ENCODE results near the gene PTCH1.

GRCh38 chr9:95431286-95431685 lies 85.5 kb downstream of the PTCH1 start:
- TF ChIP-seq, protein P1, sequence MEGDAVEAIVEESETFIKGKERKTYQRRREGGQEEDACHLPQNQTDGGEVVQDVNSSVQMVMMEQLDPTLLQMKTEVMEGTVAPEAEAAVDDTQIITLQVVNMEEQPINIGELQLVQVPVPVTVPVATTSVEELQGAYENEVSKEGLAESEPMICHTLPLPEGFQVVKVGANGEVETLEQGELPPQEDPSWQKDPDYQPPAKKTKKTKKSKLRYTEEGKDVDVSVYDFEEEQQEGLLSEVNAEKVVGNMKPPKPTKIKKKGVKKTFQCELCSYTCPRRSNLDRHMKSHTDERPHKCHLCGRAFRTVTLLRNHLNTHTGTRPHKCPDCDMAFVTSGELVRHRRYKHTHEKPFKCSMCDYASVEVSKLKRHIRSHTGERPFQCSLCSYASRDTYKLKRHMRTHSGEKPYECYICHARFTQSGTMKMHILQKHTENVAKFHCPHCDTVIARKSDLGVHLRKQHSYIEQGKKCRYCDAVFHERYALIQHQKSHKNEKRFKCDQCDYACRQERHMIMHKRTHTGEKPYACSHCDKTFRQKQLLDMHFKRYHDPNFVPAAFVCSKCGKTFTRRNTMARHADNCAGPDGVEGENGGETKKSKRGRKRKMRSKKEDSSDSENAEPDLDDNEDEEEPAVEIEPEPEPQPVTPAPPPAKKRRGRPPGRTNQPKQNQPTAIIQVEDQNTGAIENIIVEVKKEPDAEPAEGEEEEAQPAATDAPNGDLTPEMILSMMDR (IDR thresholded peaks at IDR 0.05; ENCODE audit: borderline replicate concordance, extremely low read depth, low read length, poor library complexity, severe bottlenecking) = no peak
- no peak for TF ChIP-seq EZH2 (IDR thresholded peaks at IDR 0.05; ENCODE audit: borderline replicate concordance, low read depth, low read length, severe bottlenecking)
